ENCODE data around the gene NFYA. TPM values are rescaled to one million over a fixed set of nuclear protein-coding genes. Genes with fewer than 3 reads are reported as not detected.
A peak's percentile ranks its signal among the peaks of the same experiment; 100 is the strongest.

The NFYA gene
- total and polyA plus RNA-seq, 2 of the 13 experiments (the other 11 are each of a cell fraction or from before 2014, with no cell fraction given), result 16.0 to 22.9 TPM

DNA sequence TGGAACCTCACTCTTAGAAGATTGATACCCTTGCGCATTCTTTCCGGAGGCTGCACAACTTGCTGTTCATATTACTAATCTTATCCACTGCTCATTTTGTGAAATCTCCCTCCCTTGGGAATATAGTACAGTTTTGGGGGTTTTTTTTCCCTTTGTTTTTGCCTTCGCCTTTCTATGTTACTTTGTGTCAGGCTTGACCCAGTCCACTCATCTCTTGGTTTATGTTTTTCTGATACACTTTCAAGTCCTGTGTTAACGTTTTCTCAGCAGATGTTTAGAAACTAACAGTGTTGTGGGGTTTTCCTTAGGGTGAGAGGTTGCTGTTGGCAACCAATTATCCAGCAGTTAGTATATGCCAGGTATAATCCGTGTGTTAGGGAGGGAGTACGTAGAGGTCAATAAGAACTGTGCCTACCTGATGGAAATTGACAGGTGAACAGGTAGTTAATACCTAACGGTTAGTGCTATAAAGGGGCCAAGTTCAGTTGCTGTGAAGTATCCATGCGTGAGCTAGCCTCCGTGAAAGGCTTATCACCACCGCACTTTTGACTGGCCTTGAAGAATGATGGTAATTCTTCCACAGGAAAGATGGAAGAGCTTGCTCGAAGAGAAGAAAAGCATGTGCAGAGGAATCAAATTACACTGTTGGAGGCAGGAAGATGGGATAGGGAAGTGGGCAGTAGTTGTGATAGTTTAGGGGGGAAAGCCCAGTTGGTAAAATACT lies 1.4 kb downstream of the NFYA start:
- in situ Hi-C loops (cut with HindIII; ENCODE audit: extremely low pct_ligation_motif_present, low pct_unique_long_range_greater_than_20kb), result loop anchor here (5.0 kb wide), 1 partner anchor 77 kb away; no protein-coding TSS in a partner anchor
- H3K4me3 ChIP-seq (replicated peaks in 1 of 3; ENCODE audit: insufficient read depth in 1 of 3, low read depth in 2 of 3, low read length in 3 of 3), result peak overlapping the region; percentile 97 to 100 (median 98)
- no peak for FAIRE-seq
- H3K27ac ChIP-seq (ENCODE audit: extremely low read length, insufficient read depth, low read length), result peak overlapping the region; percentile 97
- ChIA-PET CTCF (ENCODE audit: low intra/inter-chr PET ratio, low total read pairs) (no interaction called here), POLR2A (interaction anchor here (1.2 to 1.7 kb wide), 3 partner anchors 10 to 163 kb away, joined by 3 to 7 read pairs (median 7); no protein-coding TSS in a partner anchor)
- H3K36me3 ChIP-seq (replicated peaks in 1 of 2; ENCODE audit: control insufficient read depth in 1 of 2, insufficient read depth in 2 of 2, low read length in 2 of 2), result peaks cover 4 to 10% of the 10 kb centered on the region in 2 experiments
- no peak for ATAC-seq
- no peaks in the 10 kb centered on the region for H3K9me3 ChIP-seq (ENCODE audit: low read length)
- H3K4me2 ChIP-seq (ENCODE audit: low read depth, low read length), result peak overlapping the region; percentile 93
- WGBS (ENCODE audit: low lambda C conversion rate), result under 1% methylated on average over 11 of the region's 11 CpGs
- peaks cover 63% of the 10 kb centered on the region for H3K79me2 ChIP-seq (ENCODE audit: insufficient read depth, low read length)
- H3K27me3 ChIP-seq (ENCODE audit: control insufficient read depth in 1 of 2, insufficient read depth in 2 of 2, low read length in 2 of 2), result no peaks in the 10 kb centered on the region; a peak in 2 of 5 replicates
- peaks cover 17% of the 10 kb centered on the region for H4K20me1 ChIP-seq (ENCODE audit: insufficient read depth, low read length)
- DNase-seq (ENCODE audit: low spot score), result no peak
- intact Hi-C loops (cut with micrococcal nuclease; ENCODE audit: unreplicated experiment), result loop anchor here (2.0 kb wide), 2 partner anchors 115 to 175 kb away; no protein-coding TSS in a partner anchor
- H2AFZ ChIP-seq (ENCODE audit: low read length), result no peak overlapping the region
- TSS peak; percentile 64 for BruUV-seq (replicated peaks)
- H3K4me1 ChIP-seq (ENCODE audit: insufficient read depth, low read length), result peaks cover 43% of the 10 kb centered on the region
- peak overlapping the region; percentile 99 for H3K9ac ChIP-seq (ENCODE audit: insufficient read depth, low read depth, low read length)
- TF ChIP-seq SMAD9 (CRISPR knock-in tag; IDR thresholded peaks at IDR 0.05), result 0 out of 2 replicates have a peak, but pooled peaks have one; percentile 34
- no peak for TF ChIP-seq SOX6 (IDR thresholded peaks at IDR 0.05)
- 0 out of 2 replicates have a peak, but pooled peaks have one; percentile 25 for TF ChIP-seq SOX6 (CRISPR knock-in tag; IDR thresholded peaks at IDR 0.05)
- peak; percentile 4; the same call in 1 of the 2 replicates for TF ChIP-seq FOXA3 (CRISPR knock-in tag; IDR thresholded peaks at IDR 0.05)
- 0 out of 2 replicates have a peak, but pooled peaks have one; percentile 6 for TF ChIP-seq SMYD3 (CRISPR knock-in tag; IDR thresholded peaks at IDR 0.05)
- TF ChIP-seq ELF1 (CRISPR knock-in tag; IDR thresholded peaks at IDR 0.05), result 0 out of 2 replicates have a peak, but pooled peaks have one; percentile 29
- peak; percentile 76; the same call in 1 of the 2 replicates for TF ChIP-seq ZNF501 (CRISPR knock-in tag; IDR thresholded peaks at IDR 0.05)
- TF ChIP-seq ZSCAN9 (CRISPR knock-in tag; IDR thresholded peaks at IDR 0.05; ENCODE audit: borderline replicate concordance), result 0 out of 2 replicates have a peak, but pooled peaks have one; percentile 30
- peak; percentile 36; the same call in 1 of the 2 replicates for TF ChIP-seq MYPOP (CRISPR knock-in tag; IDR thresholded peaks at IDR 0.05)
- TF ChIP-seq SPEN (CRISPR knock-in tag; IDR thresholded peaks at IDR 0.05; ENCODE audit: low read depth), result 0 out of 2 replicates have a peak, but pooled peaks have one; percentile 18
- TF ChIP-seq ZNF574 (CRISPR knock-in tag; IDR thresholded peaks at IDR 0.05), result no peak
- TF ChIP-seq ARNTL (CRISPR knock-in tag; IDR thresholded peaks at IDR 0.05), result 0 out of 2 replicates have a peak, but pooled peaks have one; percentile 9
- TF ChIP-seq ZFYVE20 (CRISPR knock-in tag; IDR thresholded peaks at IDR 0.05; ENCODE audit: borderline replicate concordance, low read depth), result no peak
- peak; percentile 49 for TF ChIP-seq CCAR2 (optimal IDR thresholded peaks at IDR 0.05; ENCODE audit: low read depth, low read length)
- peak; percentile 28 for TF ChIP-seq ASH2L (IDR thresholded peaks at IDR 0.05; ENCODE audit: insufficient read length, low read depth, low read length)
- TF ChIP-seq TGIF2 (CRISPR knock-in tag; IDR thresholded peaks at IDR 0.05), result peak; percentile 33; the same call in 1 of the 2 replicates
- TF ChIP-seq SIX4 (CRISPR knock-in tag; IDR thresholded peaks at IDR 0.05), result peak; percentile 94
- 0 out of 2 replicates have a peak, but pooled peaks have one; percentile 4 for TF ChIP-seq KLF11 (CRISPR knock-in tag; IDR thresholded peaks at IDR 0.05)
- TF ChIP-seq KDM6A (CRISPR knock-in tag; IDR thresholded peaks at IDR 0.05; ENCODE audit: low read depth), result no peak
- no peak for TF ChIP-seq ELF4 (CRISPR knock-in tag; IDR thresholded peaks at IDR 0.05; ENCODE audit: borderline replicate concordance)
- 0 out of 4 replicates have a peak, but pooled peaks of 1 of the 2 experiments have one; percentile 0 for TF ChIP-seq KLF16 (CRISPR knock-in tag; IDR thresholded peaks at IDR 0.05)
